Adrenal gland (tissue), 19 donors: Measurements from ENCODE around the gene KRTAP19-5. TPM values are rescaled to one million over a fixed set of nuclear protein-coding genes. Genes with fewer than 3 reads are reported as not detected.
"Not testable (repeated sequence)": the region's sequence is repeated elsewhere in the genome, so short reads cannot be mapped to it uniquely, and the experiment has no call there.

Experiments
- DNase-seq, 7 donors: peaks; one replicate each; pipeline ENCODE4 v3.0.0-alpha.2; 2019 to 2020
- H3K27ac ChIP-seq, 5 donors: fragments of 200-600 bp; sonication (generic) in 4 of 5; 1 replicate in 3 of 5; 2 replicates in 2 of 5; pipeline versions ENCODE4 v1.5.1 to v1.8.0; 2016 to 2020; ENCODE audit warnings: mild to moderate bottlenecking in 1 of 5
- H3K27me3 ChIP-seq: fragments of 200-600 bp; 2 replicates; pipeline ENCODE4 v1.8.0; 2021
- H3K36me3 ChIP-seq, 2 donors: fragments of 200-600 bp; replicated peaks in 1 of 2; 1 replicate in 1 of 2; 2 replicates in 1 of 2; pipeline versions ENCODE4 v1.5.1 to v1.8.0; 2018 to 2022
- H3K4me1 ChIP-seq, 2 donors: fragments of 200-600 bp; replicated peaks in 1 of 2; 1 replicate in 1 of 2; 2 replicates in 1 of 2; pipeline versions ENCODE4 v1.5.1 to v1.8.0; 2018 to 2021
- H3K4me3 ChIP-seq, 4 donors: fragments of 200-600 bp; sonication (generic) in 3 of 4; one replicate each; pipeline ENCODE4 v1.5.1; 2016 to 2018
- H3K9me3 ChIP-seq, 3 donors: fragments of 200-600 bp; sonication (generic) in 1 of 3; replicated peaks in 1 of 3; 1 replicate in 2 of 3; 2 replicates in 1 of 3; pipeline versions ENCODE4 v1.5.1 to v1.8.0; 2016 to 2021
- CTCF ChIP-seq, 6 experiments: fragments of 450-650 bp in 4 of 6; fragments of 200-600 bp in 2 of 6; sonication (generic) in 1 of 6; IDR thresholded peaks; 1 replicate in 5 of 6; 2 replicates in 1 of 6; pipeline versions ENCODE4 v1.5.1 to v1.8.0; 2016 to 2021; ENCODE audit warnings: antibody characterized with exemption in 6 of 6, mild to moderate bottlenecking in 2 of 6, moderate library complexity in 1 of 6
- POLR2A ChIP-seq, 2 donors: fragments of 450-650 bp; IDR thresholded peaks; one replicate each; pipeline ENCODE4 v1.6.1; 2017; ENCODE audit warnings: antibody characterized with exemption in 2 of 2, mild to moderate bottlenecking in 2 of 2, moderate library complexity in 1 of 2
- WGBS, 4 donors: extraction: QIAGEN DNeasy Blood & Tissue Kit in 2 of 4; methylation state at CpG; one replicate each; pipeline versions ENCODE4 v1.1.5 to v1.1.7; 2013 to 2017; 5-methylcytosine and 5-hydroxymethylcytosine counted together
- intact Hi-C, 2 donors: fragments of 100-400 bp; cut with DNase I; formaldehyde crosslinking; loops; one replicate each; pipeline versions ENCODE4 v1.14.1 to v1.15.0; 2022 to 2023
- long read RNA-seq, 10 donors: library from polyadenylated mRNA in 3 of 10; unstranded in 2 of 10; stranded (forward) in 1 of 10; transcript quantifications; one replicate each; pipeline ENCODE4 v2.0.0 and lab custom pipeline, GENCODE V29; 2021 to 2026
- polyA plus RNA-seq, 3 donors: library from polyadenylated mRNA; stranded (reverse); fragments of 200-250 nt in 2 of 3; fragments of 350-450 nt in 1 of 3; fragmentation: Illumina TruSeq in 1 of 3; extraction: RNeasy Lipid Tissue Mini Kit (QIAGEN cat#74804) in 1 of 3; gene quantifications; one replicate each; pipeline ENCODE4 v1.2.3, GENCODE V29; 2013 to 2014
- total RNA-seq, 9 donors: library from RNA; depleted of rRNA in 4 of 9; stranded (reverse); fragments of >200 nt in 4 of 9; fragments of 120-200 nt in 1 of 9; fragmentation: NEBNext Ultra II Directional in 1 of 9; extraction: Animal tissue kit (Norgen Biotek cat#: 25700) in 1 of 9; gene quantifications; one replicate each; pipeline versions ENCODE4 v1.1.0 to v1.2.4, GENCODE V29; 2013 to 2023
- donor health status: healthy with polysubstance abuse.
- donor health status: Bipolar disorder and iron deficiency.
- donor health status: DM: yes; HTN: yes; CAD: no.
- donor health status: DM: no; HTN: no; CAD: no.
- donor health status: DM: no; HTN: no; CAD: no.
- donor health status: DM: yes; HTN: yes; CAD: no.

Gene KRTAP19-5
- not detected for total RNA-seq
- not detected for polyA plus RNA-seq
- long read RNA-seq, donor 1 = 0 reads
- long read RNA-seq, donor 2 = 0 reads
- long read RNA-seq, donor 3 = 0 reads
- long read RNA-seq, donor 4 = 0 reads
- long read RNA-seq, donor 5 = 0 reads
- long read RNA-seq, donor 6 = 0 reads
- long read RNA-seq, donor 7 = 0 reads
- long read RNA-seq, donor 8 = 0 reads
- long read RNA-seq, donor 9 = 0 reads
- long read RNA-seq, donor 10 = 0 reads

GRCh38 chr21:30502041-30502440 is at the start of gene KRTAP19-5:
KRTAP19-5 (minus strand) TSS chr21:30502141; CDS start chr21:30502090, 51 bp downstream.
- DNase-seq = no peak
- Histone ChIP-seq H3K36me3 (no peaks in the 10 kb centered on the region), H3K9me3 (no peaks in the 10 kb centered on the region), H3K27me3 (no peaks in the 10 kb centered on the region), H3K27ac (no peak within 1 kb of the TSS), H3K4me3 (no peak within 1 kb of the TSS), H3K4me1 (no peaks in the 10 kb centered on the region)
- WGBS, 4 donors = 69 to 75% (median 72%) methylated on average over 6 of the region's 6 CpGs
- intact Hi-C loops = no loop called here
- TF ChIP-seq CTCF (IDR thresholded peaks at IDR 0.05) (no peak), POLR2A (IDR thresholded peaks at IDR 0.05) (no peak)

- TF ChIP-seq POLR2A (IDR thresholded peaks at IDR 0.05) = no peak
- no peak for TF ChIP-seq CTCF (IDR thresholded peaks at IDR 0.05)
- intact Hi-C loops = no loop called here
- WGBS, 4 donors = 50 to 72% (median 62%) methylated on average over 1 of the region's 1 CpG
- H3K4me3 ChIP-seq = no peak within 1 kb of the TSS
- no peak within 1 kb of the TSS for H3K27ac ChIP-seq
- DNase-seq = no peak
- no peaks in the 10 kb centered on the region for H3K4me1 ChIP-seq
- H3K27me3 ChIP-seq = no peaks in the 10 kb centered on the region
- no peaks in the 10 kb centered on the region for H3K36me3 ChIP-seq
- H3K9me3 ChIP-seq = no peaks in the 10 kb centered on the region
These were observed 39.8 kb upstream of the KRTAP19-5 start, which contains the start of gene KRTAP19-6 for GRCh38 chr21:30541764-30542163. KRTAP19-6 (minus strand) TSS chr21:30541864; CDS start chr21:30541833, 31 bp downstream.

DNA sequence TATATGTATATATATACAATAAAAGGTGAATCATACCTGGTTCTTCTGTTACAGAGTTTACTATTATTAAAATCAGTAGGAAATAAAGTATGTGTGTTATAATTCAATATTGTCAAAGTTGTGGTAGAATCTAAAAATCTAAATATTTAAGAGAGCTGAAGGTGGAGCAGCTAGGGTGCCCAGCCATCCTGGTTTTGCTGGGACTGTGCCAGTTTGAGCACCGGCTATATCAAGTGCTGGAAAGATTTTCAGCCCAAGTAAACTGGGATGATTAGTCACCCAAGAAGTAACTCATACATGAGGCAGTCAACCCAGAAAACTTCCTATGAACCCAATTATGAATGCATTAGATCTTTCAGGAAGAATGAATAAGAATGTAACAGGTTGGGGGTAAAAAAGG is 16.9 kb upstream of the KRTAP19-5 start:
- TF ChIP-seq CTCF (IDR thresholded peaks at IDR 0.05) (no peak), POLR2A (IDR thresholded peaks at IDR 0.05) (no peak)
- Histone ChIP-seq H3K36me3 (no peaks in the 10 kb centered on the region), H3K4me3 (no peak overlapping the region), H3K27ac (no peak overlapping the region), H3K27me3 (no peaks in the 10 kb centered on the region), H3K9me3 (no peaks in the 10 kb centered on the region), H3K4me1 (no peaks in the 10 kb centered on the region)
- intact Hi-C loops = no loop called here
- DNase-seq = no peak
- WGBS, 4 donors = 78 to 90% (median 84%) methylated on average over 1 of the region's 1 CpG

- H3K27me3 ChIP-seq = no peaks in the 10 kb centered on the region
- H3K4me3 ChIP-seq = no peak overlapping the region
- H3K4me1 ChIP-seq = no peaks in the 10 kb centered on the region
- no peaks in the 10 kb centered on the region for H3K9me3 ChIP-seq
- intact Hi-C loops = no loop called here
- H3K36me3 ChIP-seq = no peaks in the 10 kb centered on the region
- TF ChIP-seq POLR2A (IDR thresholded peaks at IDR 0.05) = no peak
- TF ChIP-seq CTCF (IDR thresholded peaks at IDR 0.05) = no peak
- WGBS, 4 donors = 70 to 80% (median 77%) methylated on average over 1 of the region's 1 CpG
- DNase-seq = no peak
- no peak overlapping the region for H3K27ac ChIP-seq
These were observed 13.7 kb upstream of the KRTAP19-5 start for GRCh38 chr21:30515681-30516080.

DNA sequence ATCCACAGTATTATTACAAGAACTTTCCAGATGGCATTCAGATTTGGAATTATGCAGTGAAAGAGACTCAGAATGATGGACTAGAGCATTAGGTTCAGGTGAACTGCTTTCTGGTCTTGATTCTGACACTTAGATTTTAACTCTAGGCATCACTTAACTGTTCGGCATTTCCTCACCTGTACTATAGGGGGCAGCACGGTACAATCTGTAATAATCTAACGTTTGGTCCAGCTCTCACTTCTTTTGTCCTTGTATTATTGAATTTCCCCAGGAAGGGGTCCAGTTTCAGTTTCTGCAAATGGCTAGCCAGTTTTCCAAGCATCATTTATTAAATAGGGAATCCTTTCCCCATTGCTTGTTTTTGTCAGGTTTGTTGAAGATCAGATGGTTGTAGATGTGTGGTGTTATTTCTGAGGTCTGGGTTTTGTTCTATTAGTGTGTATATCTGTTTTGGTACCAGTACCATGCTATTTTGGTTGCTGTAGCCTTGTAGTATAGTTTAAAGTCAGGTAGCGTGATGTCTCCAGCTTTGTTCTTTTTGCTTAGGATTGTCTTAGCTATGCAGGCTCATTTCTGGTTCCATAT is 3.8 kb upstream of the KRTAP19-5 start:
- intact Hi-C loops = not testable (repeated sequence)
- WGBS, 4 donors = 31 to 35% (median 33%) methylated on average over 4 of the region's 4 CpGs

More for the DNA sequence above, 3.8 kb upstream of the KRTAP19-5 start:
- H3K36me3 ChIP-seq, H3K4me3 ChIP-seq, H3K27me3 ChIP-seq, H3K9me3 ChIP-seq, DNase-seq, H3K4me1 ChIP-seq, H3K27ac ChIP-seq: not testable (repeated sequence)
